Measurements from ENCODE around the gene CAPN10.

The CAPN10 gene

GRCh38 chr2:240564561-240565332, 21.8 kb upstream of the CAPN10 start:
- no peak for DNase-seq

- peak; percentile 20 for DNase-seq
Observed at GRCh38 chr2:240565333-240566202, 21.0 kb upstream of the CAPN10 start.

GRCh38 chr2:240566203-240567136, 20.1 kb upstream of the CAPN10 start:
- DNase-seq = peak; percentile 83

- DNase-seq = peak; percentile 38
Observed at GRCh38 chr2:240567137-240567871, 19.2 kb upstream of the CAPN10 start.

GRCh38 chr2:240567872-240568677, 18.5 kb upstream of the CAPN10 start, which contains the start of gene RNPEPL1:
Gene RNPEPL1 (plus strand): TSS chr2:240568484. CDS start chr2:240568587, 103 bp downstream.
- DNase-seq = peak; percentile 68

- DNase-seq = peak; percentile 72
Observed at GRCh38 chr2:240568678-240569522, 17.6 kb upstream of the CAPN10 start.

GRCh38 chr2:240569523-240569997, 17.0 kb upstream of the CAPN10 start:
- DNase-seq = no peak

- DNase-seq = no peak
Observed at GRCh38 chr2:240569998-240570530, 16.5 kb upstream of the CAPN10 start.

GRCh38 chr2:240570531-240571313, 15.8 kb upstream of the CAPN10 start:
- no peak for DNase-seq

- DNase-seq = no peak
Observed at GRCh38 chr2:240571314-240571973, 15.1 kb upstream of the CAPN10 start.

- no peak for DNase-seq
Observed at GRCh38 chr2:240572141-240573031, 14.1 kb upstream of the CAPN10 start.

GRCh38 chr2:240573071-240573515, 13.4 kb upstream of the CAPN10 start:
- no peak for DNase-seq

- DNase-seq = no peak
Observed at GRCh38 chr2:240573516-240574385, 12.8 kb upstream of the CAPN10 start.

GRCh38 chr2:240574386-240575100, 12.0 kb upstream of the CAPN10 start:
- DNase-seq = no peak

Data from NCI-H69 (cell line).